ENCODE data around the gene DCTN3. TPM values are rescaled to one million over a fixed set of nuclear protein-coding genes. Genes with fewer than 3 reads are reported as not detected.

The DCTN3 gene
- total and polyA plus RNA-seq, 2 experiments from 2014 or later: 12.9 to 17.9 TPM

DNA sequence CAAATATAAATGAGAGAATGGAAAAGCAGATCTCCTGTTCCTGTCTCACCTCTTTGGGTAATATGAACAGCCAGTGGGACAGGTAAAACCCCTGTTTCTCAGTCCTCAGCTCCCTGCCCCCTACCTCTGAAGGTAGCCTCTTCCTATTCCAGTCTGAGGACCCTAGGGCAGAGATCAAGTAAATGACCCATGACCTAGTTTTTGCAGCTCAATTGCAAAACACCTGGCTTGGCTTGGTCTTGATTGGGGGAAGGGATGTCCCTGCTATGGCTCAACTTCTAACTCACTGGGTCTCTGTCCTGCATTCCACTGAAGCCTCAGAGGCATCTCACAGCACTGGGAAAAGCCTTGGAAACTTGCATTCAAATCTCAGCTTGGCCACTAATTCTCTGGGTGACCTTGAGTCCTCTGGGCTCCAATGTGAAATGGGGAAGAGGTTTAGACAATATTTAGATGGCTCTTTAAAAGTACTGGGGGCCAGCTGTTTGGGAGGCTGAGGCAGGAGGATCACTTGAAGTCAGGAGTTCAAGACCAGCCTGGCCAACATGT lies 24.5 kb upstream of the DCTN3 start (continued):
- TF ChIP-seq, protein P1, sequence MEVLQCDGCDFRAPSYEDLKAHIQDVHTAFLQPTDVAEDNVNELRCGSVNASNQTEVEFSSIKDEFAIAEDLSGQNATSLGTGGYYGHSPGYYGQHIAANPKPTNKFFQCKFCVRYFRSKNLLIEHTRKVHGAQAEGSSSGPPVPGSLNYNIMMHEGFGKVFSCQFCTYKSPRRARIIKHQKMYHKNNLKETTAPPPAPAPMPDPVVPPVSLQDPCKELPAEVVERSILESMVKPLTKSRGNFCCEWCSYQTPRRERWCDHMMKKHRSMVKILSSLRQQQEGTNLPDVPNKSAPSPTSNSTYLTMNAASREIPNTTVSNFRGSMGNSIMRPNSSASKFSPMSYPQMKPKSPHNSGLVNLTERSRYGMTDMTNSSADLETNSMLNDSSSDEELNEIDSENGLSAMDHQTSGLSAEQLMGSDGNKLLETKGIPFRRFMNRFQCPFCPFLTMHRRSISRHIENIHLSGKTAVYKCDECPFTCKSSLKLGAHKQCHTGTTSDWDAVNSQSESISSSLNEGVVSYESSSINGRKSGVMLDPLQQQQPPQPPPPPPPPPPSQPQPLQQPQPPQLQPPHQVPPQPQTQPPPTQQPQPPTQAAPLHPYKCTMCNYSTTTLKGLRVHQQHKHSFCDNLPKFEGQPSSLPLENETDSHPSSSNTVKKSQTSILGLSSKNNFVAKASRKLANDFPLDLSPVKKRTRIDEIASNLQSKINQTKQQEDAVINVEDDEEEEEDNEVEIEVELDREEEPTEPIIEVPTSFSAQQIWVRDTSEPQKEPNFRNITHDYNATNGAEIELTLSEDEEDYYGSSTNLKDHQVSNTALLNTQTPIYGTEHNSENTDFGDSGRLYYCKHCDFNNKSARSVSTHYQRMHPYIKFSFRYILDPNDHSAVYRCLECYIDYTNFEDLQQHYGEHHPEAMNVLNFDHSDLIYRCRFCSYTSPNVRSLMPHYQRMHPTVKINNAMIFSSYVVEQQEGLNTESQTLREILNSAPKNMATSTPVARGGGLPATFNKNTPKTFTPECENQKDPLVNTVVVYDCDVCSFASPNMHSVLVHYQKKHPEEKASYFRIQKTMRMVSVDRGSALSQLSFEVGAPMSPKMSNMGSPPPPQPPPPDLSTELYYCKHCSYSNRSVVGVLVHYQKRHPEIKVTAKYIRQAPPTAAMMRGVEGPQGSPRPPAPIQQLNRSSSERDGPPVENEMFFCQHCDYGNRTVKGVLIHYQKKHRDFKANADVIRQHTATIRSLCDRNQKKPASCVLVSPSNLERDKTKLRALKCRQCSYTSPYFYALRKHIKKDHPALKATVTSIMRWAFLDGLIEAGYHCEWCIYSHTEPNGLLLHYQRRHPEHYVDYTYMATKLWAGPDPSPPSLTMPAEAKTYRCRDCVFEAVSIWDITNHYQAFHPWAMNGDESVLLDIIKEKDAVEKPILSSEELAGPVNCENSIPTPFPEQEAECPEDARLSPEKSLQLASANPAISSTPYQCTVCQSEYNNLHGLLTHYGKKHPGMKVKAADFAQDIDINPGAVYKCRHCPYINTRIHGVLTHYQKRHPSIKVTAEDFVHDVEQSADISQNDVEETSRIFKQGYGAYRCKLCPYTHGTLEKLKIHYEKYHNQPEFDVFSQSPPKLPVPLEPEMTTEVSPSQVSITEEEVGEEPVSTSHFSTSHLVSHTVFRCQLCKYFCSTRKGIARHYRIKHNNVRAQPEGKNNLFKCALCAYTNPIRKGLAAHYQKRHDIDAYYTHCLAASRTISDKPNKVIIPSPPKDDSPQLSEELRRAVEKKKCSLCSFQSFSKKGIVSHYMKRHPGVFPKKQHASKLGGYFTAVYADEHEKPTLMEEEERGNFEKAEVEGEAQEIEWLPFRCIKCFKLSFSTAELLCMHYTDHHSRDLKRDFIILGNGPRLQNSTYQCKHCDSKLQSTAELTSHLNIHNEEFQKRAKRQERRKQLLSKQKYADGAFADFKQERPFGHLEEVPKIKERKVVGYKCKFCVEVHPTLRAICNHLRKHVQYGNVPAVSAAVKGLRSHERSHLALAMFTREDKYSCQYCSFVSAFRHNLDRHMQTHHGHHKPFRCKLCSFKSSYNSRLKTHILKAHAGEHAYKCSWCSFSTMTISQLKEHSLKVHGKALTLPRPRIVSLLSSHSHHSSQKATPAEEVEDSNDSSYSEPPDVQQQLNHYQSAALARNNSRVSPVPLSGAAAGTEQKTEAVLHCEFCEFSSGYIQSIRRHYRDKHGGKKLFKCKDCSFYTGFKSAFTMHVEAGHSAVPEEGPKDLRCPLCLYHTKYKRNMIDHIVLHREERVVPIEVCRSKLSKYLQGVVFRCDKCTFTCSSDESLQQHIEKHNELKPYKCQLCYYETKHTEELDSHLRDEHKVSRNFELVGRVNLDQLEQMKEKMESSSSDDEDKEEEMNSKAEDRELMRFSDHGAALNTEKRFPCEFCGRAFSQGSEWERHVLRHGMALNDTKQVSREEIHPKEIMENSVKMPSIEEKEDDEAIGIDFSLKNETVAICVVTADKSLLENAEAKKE (CRISPR knock-in tag; IDR thresholded peaks at IDR 0.05): no peak
- TF ChIP-seq JUNB (IDR thresholded peaks at IDR 0.05; ENCODE audit: unreplicated experiment) (no peak), CREB1 (CRISPR knock-in tag; IDR thresholded peaks at IDR 0.05; ENCODE audit: low read depth) (no peak), NANOG (IDR thresholded peaks at IDR 0.05; ENCODE audit: borderline replicate concordance) (no peak), ZNF114 (CRISPR knock-in tag; IDR thresholded peaks at IDR 0.05) (no peak), ZNF331 (CRISPR knock-in tag; IDR thresholded peaks at IDR 0.05; ENCODE audit: low read depth) (no peak)
- TF ChIP-seq, protein P2, sequence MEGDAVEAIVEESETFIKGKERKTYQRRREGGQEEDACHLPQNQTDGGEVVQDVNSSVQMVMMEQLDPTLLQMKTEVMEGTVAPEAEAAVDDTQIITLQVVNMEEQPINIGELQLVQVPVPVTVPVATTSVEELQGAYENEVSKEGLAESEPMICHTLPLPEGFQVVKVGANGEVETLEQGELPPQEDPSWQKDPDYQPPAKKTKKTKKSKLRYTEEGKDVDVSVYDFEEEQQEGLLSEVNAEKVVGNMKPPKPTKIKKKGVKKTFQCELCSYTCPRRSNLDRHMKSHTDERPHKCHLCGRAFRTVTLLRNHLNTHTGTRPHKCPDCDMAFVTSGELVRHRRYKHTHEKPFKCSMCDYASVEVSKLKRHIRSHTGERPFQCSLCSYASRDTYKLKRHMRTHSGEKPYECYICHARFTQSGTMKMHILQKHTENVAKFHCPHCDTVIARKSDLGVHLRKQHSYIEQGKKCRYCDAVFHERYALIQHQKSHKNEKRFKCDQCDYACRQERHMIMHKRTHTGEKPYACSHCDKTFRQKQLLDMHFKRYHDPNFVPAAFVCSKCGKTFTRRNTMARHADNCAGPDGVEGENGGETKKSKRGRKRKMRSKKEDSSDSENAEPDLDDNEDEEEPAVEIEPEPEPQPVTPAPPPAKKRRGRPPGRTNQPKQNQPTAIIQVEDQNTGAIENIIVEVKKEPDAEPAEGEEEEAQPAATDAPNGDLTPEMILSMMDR (conservative IDR thresholded peaks at IDR 0.05; ENCODE audit: low read depth in 2 of 2): no peak

DNA sequence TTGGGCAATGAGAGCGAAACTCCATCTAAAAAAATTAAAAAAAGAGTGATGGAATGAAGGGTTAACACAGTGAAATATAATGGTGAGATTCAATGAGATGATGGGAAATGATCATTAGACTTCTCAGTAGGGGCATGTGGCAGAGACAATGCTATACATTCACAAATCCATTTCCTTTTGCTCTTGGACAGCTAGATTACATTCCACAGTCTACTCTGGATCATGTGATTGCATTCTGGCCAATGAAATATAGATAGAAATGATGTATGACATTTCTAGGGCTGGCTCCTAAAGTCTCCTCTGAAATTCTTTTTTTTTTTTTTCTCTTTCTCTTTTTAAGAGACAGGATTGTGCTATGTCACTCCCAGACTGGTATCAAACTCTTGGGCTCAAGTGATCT lies 22.4 kb upstream of the DCTN3 start:
- no peak for DNase-seq (ENCODE audit: low spot score)
- Histone ChIP-seq H3K79me2 (replicated peaks; ENCODE audit: insufficient read depth) (peaks cover under 1% of the 10 kb centered on the region; the same call in 1 of the 2 replicates), H3K4me2 (no peak overlapping the region), H2AFZ (no peak overlapping the region), H3F3A (replicated peaks; ENCODE audit: low read depth) (peaks cover 16% of the 10 kb centered on the region), H3K27ac (ENCODE audit: low read depth) (no peak overlapping the region), H3K4me1 (ENCODE audit: insufficient read depth) (peaks cover 28% of the 10 kb centered on the region), H3K4me3 (no peak overlapping the region), H3K36me3 (ENCODE audit: insufficient read depth) (no peaks in the 10 kb centered on the region), H3K27me3 (ENCODE audit: insufficient read depth) (peaks cover 8% of the 10 kb centered on the region; the same call in 1 of the 2 replicates), H4K20me1 (replicated peaks; ENCODE audit: insufficient read depth) (no peaks in the 10 kb centered on the region; the same call in 1 of the 2 replicates), H3K9me2 (ENCODE audit: insufficient read depth) (no peaks in the 10 kb centered on the region)
- peaks cover 8% of the 10 kb centered on the region for H3K27me3 Mint-ChIP-seq (ENCODE audit: insufficient read depth, low read depth, poor library complexity)
- peaks cover 4% of the 10 kb centered on the region; the same call in 2 of the 3 replicates for H3K36me3 Mint-ChIP-seq (ENCODE audit: low read depth)
- H3K9me3 Mint-ChIP-seq: no peaks in the 10 kb centered on the region; the same call in 2 of the 3 replicates
- H3K4me1 Mint-ChIP-seq: peaks cover 40% of the 10 kb centered on the region
- H3K4me3 Mint-ChIP-seq: no peak overlapping the region
- no peak overlapping the region for H3K27ac Mint-ChIP-seq
- no peak for ATAC-seq
- TF ChIP-seq NANOG (IDR thresholded peaks at IDR 0.05; ENCODE audit: borderline replicate concordance): no peak
- TF ChIP-seq, protein P2 (conservative IDR thresholded peaks at IDR 0.05; ENCODE audit: low read depth in 2 of 2): no peak
- TF ChIP-seq STAT1 (IDR thresholded peaks at IDR 0.05; ENCODE audit: unreplicated experiment): no peak
- TF ChIP-seq, protein P3, sequence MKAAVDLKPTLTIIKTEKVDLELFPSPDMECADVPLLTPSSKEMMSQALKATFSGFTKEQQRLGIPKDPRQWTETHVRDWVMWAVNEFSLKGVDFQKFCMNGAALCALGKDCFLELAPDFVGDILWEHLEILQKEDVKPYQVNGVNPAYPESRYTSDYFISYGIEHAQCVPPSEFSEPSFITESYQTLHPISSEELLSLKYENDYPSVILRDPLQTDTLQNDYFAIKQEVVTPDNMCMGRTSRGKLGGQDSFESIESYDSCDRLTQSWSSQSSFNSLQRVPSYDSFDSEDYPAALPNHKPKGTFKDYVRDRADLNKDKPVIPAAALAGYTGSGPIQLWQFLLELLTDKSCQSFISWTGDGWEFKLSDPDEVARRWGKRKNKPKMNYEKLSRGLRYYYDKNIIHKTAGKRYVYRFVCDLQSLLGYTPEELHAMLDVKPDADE (IDR thresholded peaks at IDR 0.05): no peak
- TF ChIP-seq EZH2phosphoT487 (IDR thresholded peaks at IDR 0.05; ENCODE audit: unreplicated experiment): no peak
- no peak for TF ChIP-seq POLR2AphosphoS5 (IDR thresholded peaks at IDR 0.05; ENCODE audit: low read depth)
- TF ChIP-seq ZNF114 (CRISPR knock-in tag; IDR thresholded peaks at IDR 0.05): no peak
- TF ChIP-seq CREB1 (CRISPR knock-in tag; IDR thresholded peaks at IDR 0.05; ENCODE audit: low read depth): no peak

Measured in GM23338 (cell line).